HCT116 (cell line): ENCODE measurements around the gene SH2B3.

Experiments
- EZH2 ChIP-seq: fragments of 200-600 bp; sonication (generic); IDR thresholded peaks from 2 replicates; pipeline ENCODE4 v1.6.1; 2017; ENCODE audit warnings: antibody characterized with exemption, mixed run types
- EZH2phosphoT487 ChIP-seq: fragments of 200-600 bp; IDR thresholded peaks from 2 replicates; pipeline ENCODE4 v1.6.1; 2018; ENCODE audit warnings: antibody characterized with exemption, borderline replicate concordance
- POLR2A ChIP-seq: IDR thresholded peaks from 2 replicates; pipeline ENCODE4 v1.7.0; 2011; ENCODE audit warnings: borderline replicate concordance; ENCODE audit not compliant: insufficient read depth, insufficient read length; ENCODE audit errors: extremely low read depth
- POLR2AphosphoS5 ChIP-seq: IDR thresholded peaks from 2 replicates; pipeline ENCODE4 v1.6.1; 2011; ENCODE audit warnings: mild to moderate bottlenecking, low read depth, low read length, moderate library complexity
- RAD21 ChIP-seq: IDR thresholded peaks from 2 replicates; pipeline ENCODE4 v1.6.1; 2012; ENCODE audit warnings: low read depth, mild to moderate bottlenecking
- SIN3A ChIP-seq: IDR thresholded peaks from 2 replicates; pipeline ENCODE4 v1.6.1; 2012; ENCODE audit warnings: low read depth
- SRF ChIP-seq: IDR thresholded peaks from 2 replicates; pipeline ENCODE4 v1.6.1; 2012; ENCODE audit warnings: low read depth
- YY1 ChIP-seq: IDR thresholded peaks from 2 replicates; pipeline ENCODE4 v1.6.1; 2011; ENCODE audit warnings: low read length, low read depth, moderate library complexity, mild to moderate bottlenecking; ENCODE audit not compliant: insufficient replicate concordance; ENCODE audit errors: extremely low read depth
- ZFX ChIP-seq: fragments of 450-650 bp; IDR thresholded peaks from 2 replicates; pipeline ENCODE4 v1.6.1; 2017
- TF ChIP-seq, protein P1 (sequence below), 3 experiments: fragments of 200-600 bp in 1 of 3; sonication (generic) in 1 of 3; IDR thresholded peaks in 2 of 3; conservative IDR thresholded peaks in 1 of 3; 2 replicates each; pipeline ENCODE4 v1.5.1; 2012 to 2017; ENCODE audit warnings: low read depth in 2 of 3, low read length in 2 of 3, antibody characterized with exemption in 1 of 3, borderline replicate concordance in 1 of 3, control low read depth in 1 of 3, mild to moderate bottlenecking in 1 of 3, mixed read lengths in 1 of 3, mixed run types in 1 of 3, moderate library complexity in 1 of 3; ENCODE audit not compliant: insufficient read depth in 1 of 3
- TF ChIP-seq, protein P2 (sequence below): IDR thresholded peaks from 2 replicates; pipeline ENCODE4 v1.6.1; 2012
- TF ChIP-seq, protein P3 (sequence below): IDR thresholded peaks from 2 replicates; pipeline ENCODE4 v1.6.1; 2011; ENCODE audit warnings: mild to moderate bottlenecking, low read length, moderate library complexity; ENCODE audit not compliant: insufficient replicate concordance; ENCODE audit errors: extremely low read depth
- TF ChIP-seq, protein P4 (sequence below): IDR thresholded peaks from 2 replicates; pipeline ENCODE4 v1.6.1; 2012

DNA sequence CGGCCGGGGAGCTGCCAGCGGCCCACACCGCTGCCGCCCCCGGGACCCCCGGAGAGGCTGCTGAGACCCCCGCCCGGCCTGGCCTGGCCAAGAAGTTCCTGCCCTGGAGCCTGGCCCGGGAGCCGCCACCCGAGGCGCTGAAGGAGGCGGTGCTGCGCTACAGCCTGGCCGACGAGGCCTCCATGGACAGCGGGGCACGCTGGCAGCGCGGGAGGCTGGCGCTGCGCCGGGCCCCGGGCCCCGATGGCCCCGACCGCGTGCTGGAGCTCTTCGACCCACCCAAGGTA lies 12.8 kb downstream of the SH2B3 start:
- TF ChIP-seq, protein P1, sequence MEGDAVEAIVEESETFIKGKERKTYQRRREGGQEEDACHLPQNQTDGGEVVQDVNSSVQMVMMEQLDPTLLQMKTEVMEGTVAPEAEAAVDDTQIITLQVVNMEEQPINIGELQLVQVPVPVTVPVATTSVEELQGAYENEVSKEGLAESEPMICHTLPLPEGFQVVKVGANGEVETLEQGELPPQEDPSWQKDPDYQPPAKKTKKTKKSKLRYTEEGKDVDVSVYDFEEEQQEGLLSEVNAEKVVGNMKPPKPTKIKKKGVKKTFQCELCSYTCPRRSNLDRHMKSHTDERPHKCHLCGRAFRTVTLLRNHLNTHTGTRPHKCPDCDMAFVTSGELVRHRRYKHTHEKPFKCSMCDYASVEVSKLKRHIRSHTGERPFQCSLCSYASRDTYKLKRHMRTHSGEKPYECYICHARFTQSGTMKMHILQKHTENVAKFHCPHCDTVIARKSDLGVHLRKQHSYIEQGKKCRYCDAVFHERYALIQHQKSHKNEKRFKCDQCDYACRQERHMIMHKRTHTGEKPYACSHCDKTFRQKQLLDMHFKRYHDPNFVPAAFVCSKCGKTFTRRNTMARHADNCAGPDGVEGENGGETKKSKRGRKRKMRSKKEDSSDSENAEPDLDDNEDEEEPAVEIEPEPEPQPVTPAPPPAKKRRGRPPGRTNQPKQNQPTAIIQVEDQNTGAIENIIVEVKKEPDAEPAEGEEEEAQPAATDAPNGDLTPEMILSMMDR (IDR thresholded peaks at IDR 0.05 in 2 of 3, conservative IDR thresholded peaks at IDR 0.05 in 1 of 3; ENCODE audit: borderline replicate concordance in 1 of 3, insufficient read depth in 1 of 3, low read depth in 2 of 3, low read length in 2 of 3), result no peak
- TF ChIP-seq, protein P2, sequence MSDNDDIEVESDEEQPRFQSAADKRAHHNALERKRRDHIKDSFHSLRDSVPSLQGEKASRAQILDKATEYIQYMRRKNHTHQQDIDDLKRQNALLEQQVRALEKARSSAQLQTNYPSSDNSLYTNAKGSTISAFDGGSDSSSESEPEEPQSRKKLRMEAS, result no peak
- no peak for TF ChIP-seq POLR2AphosphoS5
- TF ChIP-seq SIN3A, result no peak
- no peak for TF ChIP-seq EZH2
- TF ChIP-seq POLR2A, result no peak
- TF ChIP-seq EZH2phosphoT487, result no peak
- TF ChIP-seq, protein P3, sequence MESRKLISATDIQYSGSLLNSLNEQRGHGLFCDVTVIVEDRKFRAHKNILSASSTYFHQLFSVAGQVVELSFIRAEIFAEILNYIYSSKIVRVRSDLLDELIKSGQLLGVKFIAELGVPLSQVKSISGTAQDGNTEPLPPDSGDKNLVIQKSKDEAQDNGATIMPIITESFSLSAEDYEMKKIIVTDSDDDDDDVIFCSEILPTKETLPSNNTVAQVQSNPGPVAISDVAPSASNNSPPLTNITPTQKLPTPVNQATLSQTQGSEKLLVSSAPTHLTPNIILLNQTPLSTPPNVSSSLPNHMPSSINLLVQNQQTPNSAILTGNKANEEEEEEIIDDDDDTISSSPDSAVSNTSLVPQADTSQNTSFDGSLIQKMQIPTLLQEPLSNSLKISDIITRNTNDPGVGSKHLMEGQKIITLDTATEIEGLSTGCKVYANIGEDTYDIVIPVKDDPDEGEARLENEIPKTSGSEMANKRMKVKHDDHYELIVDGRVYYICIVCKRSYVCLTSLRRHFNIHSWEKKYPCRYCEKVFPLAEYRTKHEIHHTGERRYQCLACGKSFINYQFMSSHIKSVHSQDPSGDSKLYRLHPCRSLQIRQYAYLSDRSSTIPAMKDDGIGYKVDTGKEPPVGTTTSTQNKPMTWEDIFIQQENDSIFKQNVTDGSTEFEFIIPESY, result no peak
- TF ChIP-seq SRF, result no peak
- no peak for TF ChIP-seq RAD21
- TF ChIP-seq ZFX, result no peak
- no peak for TF ChIP-seq YY1
- TF ChIP-seq, protein P4, sequence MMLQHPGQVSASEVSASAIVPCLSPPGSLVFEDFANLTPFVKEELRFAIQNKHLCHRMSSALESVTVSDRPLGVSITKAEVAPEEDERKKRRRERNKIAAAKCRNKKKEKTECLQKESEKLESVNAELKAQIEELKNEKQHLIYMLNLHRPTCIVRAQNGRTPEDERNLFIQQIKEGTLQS, result no peak
